Natural killer cell treated with Interleukin-12 subunit alpha and Interleukin-12 subunit beta and Interleukin-15 and Interleukin-18, amount 100 ng/mL, for 72 hours (primary cell): Measurements from ENCODE around the gene C3orf20. TPM values are rescaled to one million over a fixed set of nuclear protein-coding genes. Genes with fewer than 3 reads are reported as not detected.

Experiments
- ATAC-seq, 2 donors: fragments of 150-1000 bp; cut with Tn5 transposase in 1 of 2; sonication (Bioruptor Pico), chemical (Tn5 transposase) in 1 of 2; 2 replicates each; pipeline ENCODE4 v1.10.0; 2021
- DNase-seq: peaks from one replicate; pipeline ENCODE4 v3.0.0; 2022; ENCODE audit warnings: low spot score
- H3K27ac Mint-ChIP-seq, 2 donors: 1 replicate in 1 of 2; 2 replicates in 1 of 2; pipeline ENCODE4 v1.8.0; 2022; ENCODE audit warnings: mixed read lengths in 2 of 2, mild to moderate bottlenecking in 1 of 2, moderate library complexity in 1 of 2
- H3K27me3 Mint-ChIP-seq, 2 donors: 1 replicate in 1 of 2; 2 replicates in 1 of 2; pipeline ENCODE4 v1.8.0; 2022; ENCODE audit warnings: mixed read lengths in 2 of 2
- H3K36me3 Mint-ChIP-seq: one replicate; pipeline ENCODE4 v1.8.0; 2022; ENCODE audit warnings: mixed read lengths
- H3K4me1 Mint-ChIP-seq, 2 donors: 1 replicate in 1 of 2; 2 replicates in 1 of 2; pipeline ENCODE4 v1.8.0; 2022; ENCODE audit warnings: low read depth in 2 of 2, mixed read lengths in 2 of 2, mild to moderate bottlenecking in 1 of 2
- H3K4me3 Mint-ChIP-seq: one replicate; pipeline ENCODE4 v1.8.0; 2022; ENCODE audit warnings: mixed read lengths
- H3K9me3 Mint-ChIP-seq: 2 replicates; pipeline ENCODE4 v1.8.0; 2022; ENCODE audit warnings: mixed read lengths
- total RNA-seq, 2 donors: library from RNA; stranded (reverse); gene quantifications; one replicate each; pipeline ENCODE4 v1.2.3, GENCODE V29; 2022

C3orf20 gene
- total RNA-seq, 2 donors from 2014 or later = 0.93 TPM; not detected in 1

DNA sequence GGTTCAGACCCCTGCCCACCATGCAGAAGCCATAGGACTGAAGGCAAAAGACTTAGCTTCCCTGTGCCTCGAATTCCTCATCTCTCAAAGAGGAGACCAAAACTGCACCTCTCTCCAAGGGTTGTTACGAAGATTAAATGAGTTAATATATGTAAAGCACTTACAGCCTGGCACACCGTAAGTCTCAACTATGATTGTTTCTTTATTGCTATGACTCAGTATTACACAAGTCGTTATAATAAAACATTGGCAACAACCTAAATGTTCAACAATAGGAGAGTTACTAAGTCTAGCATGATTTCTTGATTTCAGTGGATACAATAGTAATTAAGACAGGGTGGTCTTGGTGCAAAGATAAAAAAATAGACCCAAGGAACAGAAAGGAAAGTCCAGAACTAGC is 124.2 kb downstream of the C3orf20 start:
- no peak for ATAC-seq
- Mint-ChIP-seq H3K4me3 (no peak overlapping the region), H3K27me3 (peaks cover 9 to 12% of the 10 kb centered on the region in 2 donors), H3K4me1 (peaks cover 0 to 6% of the 10 kb centered on the region in 2 donors), H3K9me3 (no peaks in the 10 kb centered on the region), H3K36me3 (no peaks in the 10 kb centered on the region), H3K27ac (no peak overlapping the region)
- no peak for DNase-seq

DNA sequence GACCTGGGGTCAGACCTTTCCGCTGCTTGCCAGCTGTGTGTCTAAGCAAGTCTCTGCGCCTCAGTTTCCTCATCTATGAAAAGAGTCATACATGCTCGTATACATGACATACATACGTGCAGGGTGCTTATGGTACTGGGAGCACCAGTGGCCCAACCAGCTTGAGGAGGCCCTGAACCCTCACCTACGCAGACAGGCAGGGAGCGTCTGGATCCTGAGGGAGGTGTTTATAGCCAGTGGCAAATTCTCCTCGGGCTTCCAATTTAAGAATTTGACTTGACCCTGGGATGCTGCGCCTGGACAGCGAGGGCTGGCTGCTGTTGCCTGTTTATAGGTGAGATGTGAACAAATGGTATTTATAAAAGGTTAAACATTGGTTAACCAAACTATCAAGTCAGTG is 126.1 kb downstream of the C3orf20 start:
- DNase-seq (no peak), ATAC-seq (no peak)
- H3K27ac Mint-ChIP-seq = no peak overlapping the region
- peaks cover 0 to 13% of the 10 kb centered on the region in 2 donors for H3K4me1 Mint-ChIP-seq
- H3K9me3 Mint-ChIP-seq = no peaks in the 10 kb centered on the region
- H3K4me3 Mint-ChIP-seq = no peak overlapping the region
- no peaks in the 10 kb centered on the region for H3K36me3 Mint-ChIP-seq
- peaks cover 19 to 20% of the 10 kb centered on the region in 2 donors for H3K27me3 Mint-ChIP-seq

DNA sequence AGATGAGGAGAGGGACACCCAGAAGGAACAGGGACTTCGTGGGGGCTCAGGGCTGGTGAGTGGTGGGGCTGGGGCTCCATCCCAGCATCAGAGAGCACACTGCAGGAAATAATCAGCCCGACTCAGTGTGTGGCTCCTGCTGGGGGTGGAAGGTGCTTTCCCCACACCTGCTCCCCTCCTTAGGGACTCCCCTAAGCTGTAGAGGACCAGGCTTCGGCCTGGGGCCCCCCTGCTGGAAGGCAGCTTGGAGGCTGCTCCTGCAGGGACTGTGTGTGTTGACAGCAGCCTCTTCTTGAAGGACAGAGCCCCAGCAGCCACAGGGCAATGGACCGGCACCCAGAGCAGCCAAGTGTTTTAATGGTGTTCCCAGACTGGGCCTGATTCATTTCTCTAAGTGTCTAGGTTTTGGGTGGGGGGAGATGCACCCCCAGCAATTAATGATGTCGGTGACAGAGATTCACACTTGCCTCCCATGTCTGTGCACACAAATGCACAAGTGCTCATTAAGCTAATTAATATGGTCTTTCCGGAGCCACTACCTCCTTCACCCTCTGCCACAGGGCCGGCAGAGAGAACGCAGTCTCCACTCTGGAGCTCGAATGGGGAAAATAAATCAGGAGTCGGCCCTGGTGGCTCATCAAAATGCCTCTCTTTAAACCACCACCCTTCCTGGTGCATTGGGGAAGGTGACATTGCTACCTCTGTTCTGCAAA is 126.9 kb downstream of the C3orf20 start:
- ATAC-seq = no peak
- Mint-ChIP-seq H3K27me3 (peaks cover 21 to 28% of the 10 kb centered on the region in 2 donors), H3K9me3 (no peaks in the 10 kb centered on the region), H3K27ac (no peak overlapping the region), H3K4me3 (no peak overlapping the region), H3K36me3 (no peaks in the 10 kb centered on the region), H3K4me1 (peaks cover 0 to 13% of the 10 kb centered on the region in 2 donors)
- DNase-seq = no peak

DNA sequence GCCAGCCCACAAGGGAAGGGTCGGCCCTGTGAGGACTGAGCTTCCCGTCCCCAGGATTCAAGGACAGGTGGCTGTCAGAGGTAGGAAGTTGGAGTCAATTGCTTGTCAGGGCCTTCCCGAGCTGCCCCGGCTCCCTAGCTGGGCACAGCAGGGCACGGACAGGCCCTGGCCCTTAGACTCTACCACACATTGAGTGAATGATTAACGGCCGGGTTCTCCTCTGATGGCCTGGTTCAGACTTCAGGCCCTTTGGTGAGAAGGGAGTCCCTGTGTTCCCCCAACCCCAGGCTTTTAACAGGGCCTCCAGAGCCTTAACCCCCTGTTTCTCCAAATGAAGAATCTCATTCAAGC is 127.4 kb downstream of the C3orf20 start:
- Mint-ChIP-seq H3K27me3 (peaks cover 24 to 32% of the 10 kb centered on the region in 2 donors), H3K4me1 (peaks cover 0 to 13% of the 10 kb centered on the region in 2 donors), H3K4me3 (no peak overlapping the region), H3K9me3 (no peaks in the 10 kb centered on the region), H3K36me3 (no peaks in the 10 kb centered on the region), H3K27ac (no peak overlapping the region)
- ATAC-seq = no peak
- no peak for DNase-seq

DNA sequence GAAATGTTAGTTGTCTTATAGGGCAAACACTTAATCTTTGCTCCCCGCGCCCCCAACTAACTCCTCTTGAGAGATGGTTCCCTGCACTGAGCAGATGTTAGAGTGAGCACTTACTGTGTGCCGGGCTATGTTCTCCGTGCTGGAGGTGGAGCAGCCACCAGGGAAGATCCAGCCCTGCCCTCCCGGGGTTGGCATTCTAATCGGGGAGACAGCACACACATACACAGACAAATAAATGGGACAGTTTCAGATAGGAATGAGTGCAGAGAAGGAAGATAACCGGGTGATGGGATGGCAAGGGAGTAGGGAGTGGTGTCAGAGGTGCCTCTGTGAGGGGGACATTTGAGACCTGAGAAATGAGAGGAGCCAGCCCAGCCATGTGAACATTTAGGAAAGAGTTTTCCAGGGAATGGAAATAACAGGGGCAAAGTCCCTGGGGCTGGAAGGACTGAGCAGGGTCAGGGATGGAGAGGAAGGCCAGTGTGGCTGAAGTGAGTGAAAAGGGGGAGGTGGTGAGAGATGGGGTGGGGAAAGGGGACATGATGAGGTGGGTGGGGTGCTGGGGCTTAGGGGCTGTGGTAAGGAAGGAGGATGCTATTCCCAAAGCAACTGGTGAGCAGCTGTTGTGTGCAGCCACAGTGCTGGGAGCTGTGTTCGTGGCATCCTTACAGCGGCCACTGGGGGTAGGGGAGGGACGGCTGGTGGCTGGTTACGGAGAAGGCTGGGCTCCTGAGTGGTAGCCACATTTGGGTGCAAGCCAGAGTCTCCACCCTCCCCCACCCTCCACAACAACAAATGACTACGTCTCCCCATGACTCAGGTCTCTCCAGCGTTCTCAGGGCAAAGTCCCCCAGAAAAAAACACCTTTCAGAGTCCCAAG is 128.4 kb downstream of the C3orf20 start:
- Mint-ChIP-seq H3K4me1 (peaks cover 0 to 13% of the 10 kb centered on the region in 2 donors), H3K9me3 (no peaks in the 10 kb centered on the region), H3K36me3 (no peaks in the 10 kb centered on the region), H3K27ac (no peak overlapping the region), H3K4me3 (no peak overlapping the region), H3K27me3 (peaks cover 24 to 32% of the 10 kb centered on the region in 2 donors)
- DNase-seq (no peak), ATAC-seq (peak; percentile 37 to 54)

DNA sequence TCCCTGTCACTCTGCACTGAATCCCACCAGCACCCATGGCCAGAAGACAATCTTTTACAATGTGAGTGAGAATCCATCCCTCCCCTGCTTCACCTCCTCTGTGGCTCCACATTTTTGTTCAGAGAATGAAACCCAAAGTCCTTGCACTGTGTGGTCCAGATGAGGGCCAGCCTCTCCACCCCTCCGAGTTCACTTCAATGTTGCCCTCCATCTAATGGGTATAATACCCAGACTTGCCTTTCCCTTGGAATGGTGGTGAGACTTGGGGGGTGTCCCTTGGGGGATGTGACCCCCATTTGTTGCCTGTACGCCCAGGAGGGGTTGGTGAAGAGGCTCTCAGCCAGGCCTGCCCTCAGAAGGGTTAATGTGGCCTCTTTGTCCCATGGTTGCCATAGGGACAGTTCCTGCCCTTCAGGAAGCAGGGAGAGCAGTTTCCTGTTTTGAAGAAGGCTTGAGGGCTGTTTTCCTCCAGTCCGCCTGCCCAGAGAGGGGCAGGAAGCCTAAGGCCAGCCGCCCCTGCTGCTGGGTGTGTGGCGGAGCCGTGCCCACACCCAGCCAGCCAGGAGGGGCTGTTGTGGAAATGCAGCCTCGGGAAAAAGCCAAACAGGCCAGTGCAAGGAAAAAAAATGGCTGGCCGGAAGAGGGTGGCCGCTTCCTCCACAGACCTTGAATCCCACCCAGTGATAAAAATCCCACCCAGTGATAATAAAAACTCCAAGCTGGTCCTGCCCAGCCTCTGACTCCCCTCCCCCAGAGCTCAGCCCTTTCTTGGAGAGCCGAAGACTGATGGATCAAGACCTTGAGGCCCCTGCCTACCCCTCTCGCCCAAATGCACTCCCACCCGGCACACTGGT is 129.3 kb downstream of the C3orf20 start:
- ATAC-seq (no peak), DNase-seq (no peak)
- Mint-ChIP-seq H3K36me3 (no peaks in the 10 kb centered on the region), H3K27ac (no peak overlapping the region), H3K27me3 (peaks cover 32 to 40% of the 10 kb centered on the region in 2 donors), H3K4me3 (no peak overlapping the region), H3K9me3 (no peaks in the 10 kb centered on the region), H3K4me1 (peaks cover 0 to 13% of the 10 kb centered on the region in 2 donors)

DNA sequence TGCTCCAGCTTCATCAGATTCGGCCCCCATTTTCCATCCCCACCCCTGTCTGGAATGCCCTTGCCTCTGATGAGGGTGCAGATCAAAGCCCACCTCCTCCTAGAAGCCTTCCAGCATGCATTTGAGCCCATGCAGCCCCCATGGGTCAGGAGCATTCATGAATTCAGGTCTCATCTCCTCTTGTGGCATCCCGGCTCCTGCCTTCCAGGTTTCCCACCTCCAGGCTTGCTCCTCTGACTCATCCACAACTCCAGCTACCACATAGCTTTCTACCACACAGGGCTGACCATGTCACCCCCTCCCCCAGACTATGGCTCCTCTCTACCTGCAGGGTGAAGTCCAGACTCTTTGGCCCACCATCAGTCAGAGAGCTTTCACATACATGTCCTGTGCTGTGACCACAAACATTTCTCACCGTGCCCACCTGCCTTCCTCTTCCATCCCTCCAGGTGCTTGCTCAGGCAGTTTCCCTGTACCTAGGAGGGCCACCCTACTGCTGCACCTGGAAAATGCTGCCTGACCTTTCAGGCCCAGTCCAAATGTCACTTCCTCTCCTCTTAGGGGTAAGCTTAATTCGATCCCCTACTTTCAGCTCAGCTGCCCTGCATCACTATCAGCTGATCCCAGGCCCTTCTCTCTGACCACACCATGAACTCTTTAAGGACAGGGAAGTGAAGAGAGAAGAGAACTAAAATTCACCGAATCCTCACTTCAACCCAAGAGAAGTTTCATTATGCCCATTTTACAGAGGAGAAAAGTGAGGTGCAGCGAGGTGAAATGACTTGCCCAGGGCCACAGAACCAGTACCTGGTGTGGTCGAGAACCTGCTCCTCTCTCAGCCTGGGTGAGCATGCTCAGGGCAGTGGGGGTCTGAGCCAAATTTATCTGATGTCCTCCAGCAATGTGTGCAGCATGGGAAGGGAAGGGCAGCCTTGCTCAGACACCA is 130.2 kb downstream of the C3orf20 start:
- H3K27me3 Mint-ChIP-seq = peaks cover 39 to 44% of the 10 kb centered on the region in 2 donors

DNA sequence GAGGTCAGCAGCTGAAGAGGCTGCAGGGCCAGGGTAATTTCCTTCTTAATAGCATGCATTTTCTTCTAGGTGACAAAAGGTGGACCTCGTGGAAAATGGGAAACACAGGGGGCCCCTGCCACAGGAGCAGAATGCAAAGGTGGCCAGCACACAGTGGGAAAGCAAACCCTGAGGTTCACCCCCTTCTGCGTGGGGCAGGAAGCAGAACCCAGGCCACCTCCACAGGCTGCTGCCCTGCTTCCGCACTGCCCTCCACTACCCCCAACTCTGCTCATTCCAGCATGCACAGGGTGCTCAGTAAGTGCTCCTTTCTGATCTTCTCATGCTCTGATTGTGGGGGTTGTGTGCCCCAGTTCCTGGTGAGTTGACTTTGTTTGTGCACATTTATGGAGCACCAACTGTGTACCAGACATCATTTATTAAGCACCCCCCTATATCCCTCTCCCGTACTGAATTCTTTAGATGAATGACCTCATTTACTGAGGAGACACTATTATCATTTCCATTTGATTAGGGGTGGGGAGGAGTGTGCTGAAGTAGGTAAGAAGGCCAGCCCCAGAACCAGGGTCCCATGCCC is 131.1 kb downstream of the C3orf20 start:
- H3K27me3 Mint-ChIP-seq = peaks cover 37 to 44% of the 10 kb centered on the region in 2 donors

More for the DNA sequence above, 130.2 kb downstream of the C3orf20 start:
- Mint-ChIP-seq H3K9me3 (no peaks in the 10 kb centered on the region), H3K4me1 (peaks cover 0 to 13% of the 10 kb centered on the region in 2 donors), H3K36me3 (no peaks in the 10 kb centered on the region), H3K27ac (no peak overlapping the region), H3K4me3 (no peak overlapping the region)
- no peak for DNase-seq
- no peak for ATAC-seq

DNA sequence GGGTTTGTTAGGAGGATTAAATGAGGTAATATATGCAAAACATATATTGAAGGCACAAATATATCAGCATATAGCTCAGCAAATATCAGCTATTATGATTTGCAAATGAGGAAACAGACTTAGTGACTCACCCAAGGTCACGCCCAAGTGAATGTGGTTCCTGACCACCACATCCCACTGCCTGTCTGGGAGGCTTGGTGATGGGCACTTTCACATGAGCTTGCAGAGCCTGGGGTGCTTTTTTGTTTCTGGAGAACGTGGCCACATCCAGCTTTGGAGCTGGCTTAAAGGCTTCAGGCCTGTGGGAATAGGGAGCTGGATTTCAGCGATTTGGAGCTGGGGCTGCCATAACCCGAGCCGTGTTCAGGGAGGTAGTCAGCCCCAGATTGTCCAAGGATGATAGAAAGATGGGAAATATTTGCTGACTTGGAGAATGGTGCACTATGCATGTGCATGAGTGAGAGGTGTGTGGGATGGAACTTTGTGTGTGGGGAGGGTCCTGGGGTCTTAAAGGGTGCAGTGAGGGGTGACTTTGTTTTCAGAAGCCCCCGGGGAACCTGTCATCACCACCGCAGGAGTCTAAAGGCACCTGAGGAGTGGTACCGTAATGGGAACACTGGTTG is 131.8 kb downstream of the C3orf20 start:
- ATAC-seq (no peak), DNase-seq (no peak)
- H3K27me3 Mint-ChIP-seq = peaks cover 43 to 51% of the 10 kb centered on the region in 2 donors
- no peak overlapping the region for H3K4me3 Mint-ChIP-seq
- no peaks in the 10 kb centered on the region for H3K36me3 Mint-ChIP-seq
- H3K27ac Mint-ChIP-seq = no peak overlapping the region
- peaks cover 0 to 13% of the 10 kb centered on the region in 2 donors for H3K4me1 Mint-ChIP-seq
- H3K9me3 Mint-ChIP-seq = no peaks in the 10 kb centered on the region

More for the DNA sequence above, 131.1 kb downstream of the C3orf20 start:
- Mint-ChIP-seq H3K36me3 (no peaks in the 10 kb centered on the region), H3K4me3 (no peak overlapping the region), H3K4me1 (peaks cover 0 to 13% of the 10 kb centered on the region in 2 donors), H3K27ac (no peak overlapping the region), H3K9me3 (no peaks in the 10 kb centered on the region)
- DNase-seq (no peak), ATAC-seq (no peak)

DNA sequence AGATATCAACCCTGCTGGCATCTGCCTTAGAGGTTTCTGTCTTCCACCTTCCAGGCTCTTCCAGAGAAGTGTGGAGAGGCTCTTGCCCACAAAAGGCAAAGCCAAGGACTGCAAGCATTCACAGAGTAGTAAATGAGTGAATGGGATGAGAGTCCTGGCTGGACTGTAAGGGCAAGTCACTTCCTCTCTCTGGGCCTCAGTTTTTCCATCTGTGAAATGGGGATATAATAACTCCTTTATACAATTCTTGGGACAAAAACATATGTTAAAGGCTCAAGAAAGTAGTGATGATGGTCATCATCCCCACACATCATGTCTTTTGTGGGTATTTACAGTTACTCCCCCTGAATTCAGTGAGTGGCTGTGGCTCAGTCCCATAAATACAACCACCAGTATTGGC is 133.1 kb downstream of the C3orf20 start:
- H3K9me3 Mint-ChIP-seq = no peaks in the 10 kb centered on the region
- ATAC-seq (no peak), DNase-seq (no peak)
- peaks cover 54 to 61% of the 10 kb centered on the region in 2 donors for H3K27me3 Mint-ChIP-seq
- H3K36me3 Mint-ChIP-seq = no peaks in the 10 kb centered on the region
- no peak overlapping the region for H3K4me3 Mint-ChIP-seq
- H3K4me1 Mint-ChIP-seq = peaks cover 0 to 12% of the 10 kb centered on the region in 2 donors
- H3K27ac Mint-ChIP-seq = no peak overlapping the region

DNA sequence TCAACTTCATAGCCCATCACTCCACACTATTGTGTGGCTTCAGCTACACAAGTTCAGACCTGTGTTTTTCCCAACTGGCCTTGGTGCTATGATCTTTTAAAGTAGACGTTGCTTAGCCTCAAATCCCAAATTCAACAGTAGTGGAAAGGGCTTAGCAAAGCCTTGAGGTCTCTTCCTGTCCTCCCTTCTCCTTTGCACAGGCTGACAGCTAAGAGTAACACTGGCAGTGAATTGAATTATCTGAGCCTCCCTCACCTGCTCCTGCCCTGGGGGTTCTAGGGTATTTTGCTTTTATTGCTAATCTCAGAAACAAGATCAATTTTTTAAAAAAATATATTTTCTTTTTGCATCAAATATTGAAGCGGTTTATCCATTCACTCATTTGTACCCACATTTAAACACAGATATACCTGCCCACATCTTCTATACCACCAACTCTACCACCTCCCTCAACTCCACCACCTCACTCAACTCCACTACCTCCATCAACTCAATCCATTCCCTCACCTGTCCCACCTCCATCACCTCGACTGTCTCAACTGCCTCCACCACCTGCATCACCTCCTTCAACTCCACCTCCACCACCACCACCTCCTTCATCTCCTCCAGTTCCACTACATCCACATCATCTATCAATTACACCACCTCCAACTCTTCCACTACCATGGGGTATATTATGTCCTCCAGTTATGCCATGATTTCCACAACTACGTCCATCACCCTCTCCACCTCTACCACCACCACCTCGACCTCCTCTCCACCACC is 133.7 kb downstream of the C3orf20 start:
- ATAC-seq = no peak

More for the DNA sequence above, 133.7 kb downstream of the C3orf20 start:
- Mint-ChIP-seq H3K9me3 (no peaks in the 10 kb centered on the region), H3K4me1 (peaks cover 0 to 9% of the 10 kb centered on the region in 2 donors), H3K4me3 (no peak overlapping the region), H3K27me3 (peaks cover 58 to 62% of the 10 kb centered on the region in 2 donors), H3K27ac (no peak overlapping the region), H3K36me3 (no peaks in the 10 kb centered on the region)
- DNase-seq = no peak
